Stimulated activated CD4-positive, alpha-beta T cell treated with anti-CD3 and anti-CD28 coated beads, TNF-alpha, amount 100 ng/mL, for 4 hours (primary cell): ENCODE results near the gene MRFAP1.
"Not testable (repeated sequence)": the region's sequence is repeated elsewhere in the genome, so short reads cannot be mapped to it uniquely, and the experiment has no call there.

ENCODE experiments used
- DNase-seq, 3 experiments: peaks; one replicate each; pipeline ENCODE4 v3.0.0-alpha.2; 2020; ENCODE audit warnings: low read depth in 3 of 3

MRFAP1 gene

GRCh38 chr4:6610856-6611430 is 29.5 kb upstream of the MRFAP1 start:
- DNase-seq = no peak

DNA sequence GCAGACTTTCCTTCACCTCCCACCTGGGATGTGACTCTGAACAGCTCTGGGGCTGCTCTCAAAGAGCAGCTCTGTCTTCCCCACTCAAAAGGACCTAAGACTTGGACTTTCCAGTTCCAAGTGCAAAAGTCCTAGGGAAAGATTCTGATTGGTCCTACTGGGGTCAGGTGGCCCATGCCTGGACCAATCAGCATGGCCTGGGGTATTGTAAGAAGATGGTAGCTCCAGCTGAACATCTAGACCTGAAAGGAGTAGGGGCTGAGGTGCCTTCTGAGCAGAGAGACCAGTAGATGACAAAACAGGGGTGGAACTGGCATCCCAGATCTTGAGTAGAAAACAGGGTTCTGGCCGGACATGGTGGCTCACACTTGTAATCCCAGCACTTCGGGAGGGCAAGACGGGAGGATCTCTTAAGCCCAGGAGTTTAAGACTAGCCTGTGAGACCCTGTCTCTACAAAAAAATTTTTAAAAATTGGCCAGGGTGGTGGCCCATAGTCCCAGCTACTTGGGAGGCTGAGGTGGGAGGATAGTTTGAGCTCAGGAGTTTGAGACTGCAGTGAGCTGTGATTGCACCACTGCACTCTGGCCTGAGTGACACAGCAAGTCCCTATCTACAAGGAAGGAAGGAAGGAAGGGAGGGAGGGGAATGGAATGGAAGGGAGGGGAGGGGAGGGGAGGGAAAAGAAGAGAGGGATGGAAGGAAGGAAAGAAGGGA is 27.4 kb upstream of the MRFAP1 start:
- no peak for DNase-seq

GRCh38 chr4:6613676-6614651 is 26.5 kb upstream of the MRFAP1 start:
- no peak for DNase-seq

DNA sequence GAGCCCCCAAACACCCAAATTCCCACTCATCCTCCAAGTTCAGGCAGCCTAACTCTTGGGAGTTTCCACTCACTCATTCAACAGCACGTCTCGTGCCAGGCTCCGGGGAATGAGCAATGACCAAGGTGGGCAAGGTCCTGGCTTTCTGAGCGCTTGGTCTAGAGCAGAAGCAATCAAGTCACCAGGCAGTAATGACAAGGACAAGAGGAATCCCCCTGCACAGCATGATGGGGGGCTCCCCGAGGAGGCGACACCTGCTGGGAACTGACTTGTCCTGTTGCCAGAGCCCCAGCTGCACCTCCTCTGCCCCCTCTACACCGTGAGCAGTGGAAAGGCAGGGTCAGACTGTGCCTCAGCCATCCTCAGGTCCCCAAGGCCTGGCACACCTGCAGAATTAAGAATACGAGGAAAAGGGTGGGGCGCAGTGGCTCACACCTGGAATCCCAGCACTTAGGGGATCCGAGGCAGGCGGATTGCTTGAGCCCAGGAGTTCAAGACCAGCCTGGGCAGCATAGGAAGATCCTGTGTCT is 25.7 kb upstream of the MRFAP1 start:
- no peak for DNase-seq

DNA sequence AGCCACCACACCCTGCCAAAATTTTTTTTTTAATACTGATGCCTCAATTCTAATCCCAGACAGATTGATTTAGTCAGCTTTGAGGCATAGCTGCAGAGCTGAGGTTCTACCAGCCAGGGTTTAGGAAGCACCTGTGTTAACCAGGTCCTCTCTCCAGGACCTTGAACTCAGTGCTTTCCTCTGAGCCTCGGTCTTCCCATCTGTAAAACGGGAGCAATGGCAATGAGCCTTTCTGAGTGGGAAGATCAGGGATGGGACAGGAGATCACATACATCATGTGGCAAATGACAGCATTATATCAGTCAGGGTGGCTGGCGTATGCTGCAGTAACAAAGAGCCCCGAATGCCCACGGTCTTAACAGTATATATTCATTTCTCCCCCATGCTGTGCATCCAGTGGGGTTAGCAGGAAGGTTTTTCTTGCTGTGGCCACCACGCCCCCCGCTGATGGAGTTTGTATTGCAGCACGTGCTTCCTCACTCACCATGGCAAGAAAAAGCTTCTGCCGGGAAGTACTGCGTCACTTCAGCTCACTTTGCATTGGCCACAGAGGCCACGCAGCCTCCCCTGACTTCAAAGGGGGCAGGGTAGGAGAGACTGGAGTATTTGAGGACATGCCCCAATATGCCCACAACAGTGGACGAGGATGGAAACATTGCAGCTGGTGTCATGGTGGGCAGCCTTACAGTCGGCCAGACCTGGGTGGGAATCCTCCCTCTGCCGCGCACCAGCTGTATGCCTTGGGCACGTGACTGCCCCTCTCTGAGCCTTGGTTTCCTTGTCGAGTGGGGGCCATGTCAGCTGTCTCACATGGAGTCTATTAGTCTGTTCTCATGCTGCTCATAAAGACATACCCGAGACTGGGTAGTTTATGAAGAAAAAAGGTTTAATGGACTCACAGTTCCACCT is 24.1 kb upstream of the MRFAP1 start:
- no peak for DNase-seq

DNA sequence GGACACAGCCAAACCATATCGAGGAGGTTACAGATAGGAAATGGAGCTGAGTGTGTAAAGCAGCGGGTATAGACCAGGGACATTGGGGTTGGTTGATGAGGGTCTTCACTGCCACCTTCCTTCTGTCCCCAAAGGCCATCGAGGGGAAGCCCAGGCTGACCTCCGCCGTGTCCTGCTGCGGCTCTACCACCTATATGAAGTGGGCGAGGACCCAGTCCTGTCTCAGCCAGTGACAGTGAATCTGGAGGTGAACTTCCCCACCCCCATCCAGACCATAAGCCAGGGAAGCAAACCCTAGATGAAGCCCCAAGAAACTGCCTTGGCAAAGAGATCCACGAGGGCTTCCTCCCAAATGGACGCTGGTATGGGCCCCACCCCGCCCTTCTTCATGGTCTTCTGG is 23.2 kb upstream of the MRFAP1 start:
- DNase-seq = no peak

DNA sequence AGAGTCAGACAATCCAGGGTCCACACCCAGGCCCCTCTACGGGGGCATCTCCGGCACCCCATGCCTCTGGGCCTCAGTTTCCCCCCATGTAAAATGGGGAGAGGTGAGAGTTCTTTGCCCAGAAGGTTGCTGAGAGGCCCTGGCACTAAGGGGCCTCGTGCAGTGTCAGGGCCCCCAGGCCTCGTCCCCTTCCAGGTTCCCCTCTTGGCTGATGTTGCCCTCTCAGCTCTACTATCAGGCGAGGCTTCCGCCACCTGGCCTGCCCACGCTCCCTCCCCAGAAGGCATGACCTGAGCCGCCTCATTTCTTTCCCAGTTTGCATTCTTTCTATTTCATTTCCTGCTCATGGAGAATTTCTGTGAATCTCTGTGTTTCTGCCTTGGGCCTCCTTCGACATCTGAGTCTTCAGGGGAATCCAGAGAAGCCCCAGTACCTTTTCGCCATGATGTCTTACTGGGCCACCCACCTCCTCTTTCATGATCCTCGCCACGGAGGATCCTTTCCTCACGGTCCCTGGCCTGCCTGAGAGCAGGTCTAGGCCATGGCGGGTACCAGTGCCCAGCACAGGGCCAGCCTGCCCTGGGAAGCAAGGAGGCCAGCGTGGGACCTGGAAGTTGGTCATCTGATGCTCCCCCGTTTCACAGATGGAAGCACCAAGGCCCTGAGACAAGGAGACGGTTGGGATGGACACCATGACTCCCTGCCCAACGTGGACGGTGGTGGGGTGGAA is 21.9 kb upstream of the MRFAP1 start:
- no peak for DNase-seq

DNA sequence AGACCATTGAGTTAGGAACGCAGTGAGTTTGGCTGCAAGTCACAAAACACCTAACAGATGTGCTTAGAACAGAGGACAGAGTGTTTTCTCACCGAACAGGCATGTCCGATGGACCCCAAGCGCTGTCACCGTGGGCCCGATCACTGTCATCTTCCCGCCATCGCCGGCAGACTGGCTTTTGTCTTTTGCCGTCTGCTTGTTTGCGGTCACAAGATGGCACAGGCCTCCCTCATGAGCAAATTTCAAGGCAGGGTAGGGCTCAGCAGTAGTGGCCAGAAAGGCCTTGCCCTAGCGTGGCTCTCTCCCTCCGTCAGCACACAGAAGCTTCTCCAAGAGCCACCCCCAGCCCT is 21.4 kb upstream of the MRFAP1 start:
- no peak for DNase-seq

- DNase-seq = no peak
Measured at GRCh38 chr4:6619466-6620255, 20.8 kb upstream of the MRFAP1 start.

DNA sequence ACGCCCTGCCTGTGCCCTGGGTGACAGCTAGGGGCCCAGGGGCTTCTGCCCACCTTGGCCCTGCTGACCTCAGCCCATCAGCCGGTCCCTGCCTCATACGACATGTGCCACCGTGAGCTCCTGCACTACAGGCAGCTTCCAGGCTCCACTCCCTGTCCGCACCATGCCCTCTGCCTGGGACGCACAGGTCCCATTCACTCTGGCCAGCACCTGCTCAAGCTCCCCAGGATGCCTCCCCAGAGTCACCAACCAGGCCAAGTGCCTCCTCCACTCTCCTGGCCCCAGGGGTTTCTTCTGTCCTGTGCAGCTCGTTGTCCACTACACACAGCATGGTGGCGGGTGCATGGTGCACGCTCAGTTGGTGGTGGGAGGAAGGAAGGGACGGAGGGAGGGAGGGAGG is 20.2 kb upstream of the MRFAP1 start:
- DNase-seq = no peak

DNA sequence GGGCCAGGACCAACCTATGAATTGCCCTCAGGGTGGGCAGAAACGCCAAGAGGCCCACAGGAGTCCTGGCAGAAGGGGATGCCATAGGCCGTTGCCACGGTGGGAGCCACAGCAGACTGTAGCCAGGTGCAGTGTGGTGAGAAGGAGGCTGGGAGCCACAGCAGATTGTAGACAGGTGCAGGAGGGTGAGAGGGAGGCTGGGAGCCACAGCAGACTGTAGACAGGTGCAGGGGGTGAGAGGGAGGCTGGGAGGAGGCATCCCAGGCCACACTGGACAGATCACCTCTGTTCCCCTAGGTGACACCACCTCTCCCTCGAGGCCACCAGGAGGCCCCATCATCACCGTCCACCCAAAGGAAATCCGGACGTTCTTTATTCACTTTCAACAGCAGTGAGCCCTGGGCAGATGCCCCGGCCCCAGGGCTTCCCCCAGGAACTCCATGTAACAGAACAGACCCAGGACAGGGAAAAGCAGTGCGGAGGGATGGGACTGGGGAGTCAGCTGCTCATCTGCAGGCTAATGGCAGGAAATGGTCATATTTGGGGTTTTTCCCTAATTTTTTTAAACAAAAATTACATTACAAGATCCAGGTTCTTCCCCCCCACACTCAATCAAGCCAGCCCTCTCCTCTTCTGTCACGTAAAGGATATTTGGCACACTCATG is 19.5 kb upstream of the MRFAP1 start:
- DNase-seq = no peak

DNA sequence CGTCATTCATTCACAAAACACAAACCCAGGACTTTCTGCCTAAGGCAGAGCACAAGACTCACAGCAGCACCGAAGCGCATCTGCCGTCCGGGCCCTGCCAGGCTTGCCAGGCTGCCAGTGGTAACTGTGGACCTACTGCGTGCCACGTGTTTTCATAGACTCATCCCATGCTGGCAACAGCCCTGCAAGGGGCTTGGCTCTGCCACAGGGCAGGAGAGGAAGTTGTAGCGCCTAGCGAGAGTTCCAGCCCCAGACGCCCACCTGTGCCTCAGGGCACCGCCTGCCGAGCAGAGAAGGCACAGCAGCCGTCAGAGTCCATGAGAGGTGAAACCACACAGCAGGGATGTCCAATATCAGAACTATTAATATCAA is 18.9 kb upstream of the MRFAP1 start:
- no peak for DNase-seq

DNA sequence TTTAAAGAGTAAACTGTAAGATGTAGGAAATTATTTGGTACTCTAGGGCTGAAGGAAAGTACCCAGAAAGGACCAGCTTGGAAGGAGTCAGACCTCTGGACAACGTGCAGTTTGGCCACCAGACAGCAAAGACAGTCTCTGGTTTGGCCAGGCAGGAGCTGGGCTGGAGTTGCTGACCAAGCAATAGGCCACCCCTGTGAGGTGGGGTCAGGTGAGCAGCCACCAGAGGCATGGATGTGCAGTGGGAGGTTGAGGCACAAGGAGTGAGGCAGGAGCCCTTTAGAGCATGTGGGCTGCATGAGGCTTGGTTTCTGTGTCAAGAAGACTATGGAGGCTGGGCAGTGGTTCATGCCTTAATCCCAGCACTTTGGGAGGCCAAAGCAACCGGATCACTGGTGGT is 17.7 kb upstream of the MRFAP1 start:
- no peak for DNase-seq

DNA sequence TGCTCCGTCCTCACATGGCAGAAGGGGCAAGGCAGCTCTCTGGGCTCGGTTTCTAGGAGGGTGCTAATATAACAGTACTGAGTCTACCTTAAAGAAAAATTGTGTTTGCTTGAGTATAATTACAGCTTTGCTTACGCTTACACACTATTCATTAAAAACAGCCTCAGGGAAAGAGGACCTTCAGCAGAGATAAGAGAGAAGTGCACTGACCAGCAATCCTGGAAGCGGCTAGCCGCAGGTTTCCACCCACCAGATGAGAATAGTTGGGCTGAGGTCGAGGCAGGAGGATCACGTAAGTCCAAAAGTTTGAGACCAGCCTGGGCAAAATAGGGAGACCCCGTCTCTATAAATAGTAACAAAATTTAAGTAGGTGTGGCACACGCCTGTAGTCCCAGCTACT is 15.2 kb upstream of the MRFAP1 start:
- DNase-seq = no peak

- DNase-seq = no peak
Measured at GRCh38 chr4:6626066-6626465, 14.4 kb upstream of the MRFAP1 start.

DNA sequence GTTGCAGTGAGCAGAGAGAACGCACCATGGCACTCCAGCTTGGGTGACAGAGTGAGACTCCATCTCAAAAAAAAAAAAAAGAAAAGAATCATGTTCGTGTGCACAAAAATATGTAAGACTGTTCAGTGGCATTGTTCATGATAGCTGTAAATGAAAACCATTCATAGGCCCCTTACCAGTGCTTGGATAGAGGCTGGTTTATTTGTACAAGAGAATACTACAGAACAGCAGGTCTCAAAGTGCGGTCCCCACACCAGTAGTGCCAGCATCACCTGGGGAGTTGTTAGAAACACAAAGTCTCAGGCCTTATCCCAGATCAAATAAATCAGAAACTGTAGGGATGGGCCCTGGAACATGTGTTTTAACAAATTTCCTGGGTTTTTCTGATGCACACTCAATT is 12.7 kb upstream of the MRFAP1 start:
- no peak for DNase-seq

- not testable (repeated sequence) for DNase-seq
Measured at GRCh38 chr4:6628484-6628883, 12.0 kb upstream of the MRFAP1 start.

DNA sequence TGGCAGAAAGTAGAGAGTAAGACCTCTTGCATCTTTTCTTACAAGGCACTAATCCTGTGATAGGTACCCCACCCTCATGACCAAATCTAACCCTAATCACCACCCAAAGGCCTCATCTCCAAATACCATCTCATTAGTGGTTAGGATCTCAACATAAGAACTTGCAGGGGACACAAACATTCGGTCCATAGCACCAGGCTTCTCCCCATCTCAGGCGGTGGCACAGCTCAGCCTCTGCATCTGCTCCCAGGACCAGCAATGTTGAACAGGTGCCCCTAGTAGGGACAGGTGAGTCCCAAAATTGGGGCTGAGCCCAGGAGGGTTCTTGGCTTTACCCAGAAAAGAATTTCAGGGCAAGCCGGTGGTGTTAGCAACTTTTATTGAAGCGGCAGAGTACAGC is 8.4 kb upstream of the MRFAP1 start:
- DNase-seq = no peak

DNA sequence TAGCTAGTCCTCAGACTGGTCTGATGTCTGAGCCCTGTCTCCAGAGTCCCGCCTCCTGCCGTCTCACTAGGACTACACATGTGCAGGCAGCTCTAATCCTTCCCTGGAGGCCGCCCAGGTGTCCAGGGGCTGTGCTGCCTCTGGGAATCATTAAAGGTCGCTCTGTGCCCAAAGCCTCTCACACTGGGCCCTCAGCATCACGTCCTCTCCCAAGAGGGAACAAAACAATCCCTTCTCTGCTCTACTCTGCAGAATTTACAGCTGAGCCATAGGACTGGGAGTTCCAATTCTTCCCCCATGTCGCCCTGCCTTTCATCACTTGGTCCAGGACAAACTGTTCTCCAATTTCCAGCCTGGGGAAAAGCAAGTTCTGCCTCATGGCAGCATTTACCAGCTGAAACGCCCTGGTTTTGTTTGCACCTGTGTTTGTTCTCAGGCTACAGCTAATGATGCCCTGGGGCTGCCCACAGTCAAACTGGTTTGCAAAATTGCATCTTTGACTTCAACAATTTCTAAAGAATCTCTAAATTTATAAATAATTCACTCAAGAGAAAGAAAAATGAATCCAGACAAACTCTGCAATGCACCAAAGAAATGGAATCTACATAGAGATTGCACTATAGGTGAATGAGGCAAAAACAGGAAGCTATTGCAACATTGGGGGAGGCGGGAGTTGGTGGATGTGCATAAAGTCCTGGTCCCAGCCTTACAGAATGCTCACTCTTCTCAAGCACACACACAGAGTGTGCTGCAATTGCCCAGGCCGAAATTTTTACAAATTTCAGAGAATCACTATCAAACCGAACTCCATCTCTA is 7.2 kb upstream of the MRFAP1 start:
- no peak for DNase-seq
